Raji (cell line): ENCODE measurements around the gene ABCB10.
A peak's percentile ranks its signal among the peaks of the same experiment; 100 is the strongest.

ENCODE experiments used
- POLR2A ChIP-seq: IDR thresholded peaks from 2 replicates; pipeline ENCODE4 v1.6.1; 2011; ENCODE audit warnings: low read depth, low read length, control low read depth; ENCODE audit not compliant: insufficient read depth

The ABCB10 gene

GRCh38 chr1:229514578-229515275, 43.8 kb downstream of the ABCB10 start:
- no peak for TF ChIP-seq POLR2A

DNA sequence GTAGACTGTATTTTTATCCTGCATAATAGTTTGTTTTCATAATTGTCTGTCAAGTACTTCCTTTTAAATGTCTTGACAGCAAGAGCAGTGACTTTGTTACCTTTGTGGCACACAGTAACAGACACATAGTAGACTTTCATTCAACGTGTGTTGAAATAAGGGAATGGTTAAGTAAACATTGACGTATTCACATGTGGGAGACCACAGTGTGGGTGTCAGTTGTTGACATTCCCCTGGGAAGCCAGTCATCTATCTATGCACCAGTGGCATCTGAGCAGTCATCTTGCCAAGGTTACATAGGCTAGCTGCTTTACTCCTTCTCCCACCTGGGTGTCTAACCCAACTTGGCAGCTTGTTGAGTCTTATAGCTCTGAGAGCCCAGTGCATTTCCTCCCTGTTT, 48.9 kb downstream of the ABCB10 start:
- TF ChIP-seq POLR2A = no peak

DNA sequence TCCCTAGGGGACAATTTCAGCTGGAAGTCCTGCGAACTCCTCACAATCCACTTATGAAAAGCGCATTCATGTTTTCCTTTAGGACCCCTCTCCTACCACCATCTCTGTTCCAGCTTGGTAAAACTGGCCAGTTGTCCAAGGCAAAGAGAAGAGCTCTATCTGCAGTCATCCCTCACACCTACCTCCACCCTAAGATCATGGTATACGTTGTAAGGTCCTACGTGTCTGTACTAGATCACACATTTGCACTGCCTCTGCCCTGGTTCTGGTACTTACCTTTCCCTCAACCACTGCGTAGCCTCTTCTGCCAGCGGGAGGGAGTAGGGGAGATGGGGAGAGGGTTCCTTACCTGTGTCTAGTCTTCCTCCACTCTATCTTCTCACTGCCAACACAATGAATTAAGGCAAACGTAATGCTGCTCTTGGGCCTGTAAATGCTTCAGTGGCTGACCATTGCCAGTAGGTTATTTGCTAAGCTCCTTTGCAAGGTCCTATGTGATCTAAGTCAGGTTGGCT, 49.6 kb downstream of the ABCB10 start:
- TF ChIP-seq POLR2A = no peak

- TF ChIP-seq POLR2A = peak; percentile 99
Measured at GRCh38 chr1:229507951-229508822, 50.3 kb downstream of the ABCB10 start, which contains the start of gene NUP133. Gene NUP133 (minus strand): TSS chr1:229508341. CDS start chr1:229508249, 92 bp downstream.

- no peak for TF ChIP-seq POLR2A
Measured at GRCh38 chr1:229507502-229507901, 51.0 kb downstream of the ABCB10 start.

- no peak for TF ChIP-seq POLR2A
Measured at GRCh38 chr1:229506633-229507032, 51.9 kb downstream of the ABCB10 start.

DNA sequence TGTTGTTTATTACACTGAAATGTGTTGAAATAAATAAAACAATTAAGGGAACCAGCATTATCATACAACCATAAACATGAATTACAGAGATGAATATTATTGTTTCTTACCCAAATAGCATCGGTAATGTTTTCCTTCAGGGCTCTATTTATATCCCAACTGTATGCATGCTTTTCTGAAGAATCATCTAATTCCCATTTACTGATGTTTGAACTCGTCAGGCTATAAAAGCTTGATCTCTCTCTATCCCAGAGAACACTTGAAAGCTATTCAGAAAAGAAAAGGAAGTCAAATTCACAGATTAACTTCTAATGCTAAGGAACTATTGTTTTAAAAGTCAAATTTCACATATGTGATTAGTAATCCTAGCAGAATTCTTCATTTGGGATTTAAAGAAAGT, 62.7 kb downstream of the ABCB10 start:
- no peak for TF ChIP-seq POLR2A

DNA sequence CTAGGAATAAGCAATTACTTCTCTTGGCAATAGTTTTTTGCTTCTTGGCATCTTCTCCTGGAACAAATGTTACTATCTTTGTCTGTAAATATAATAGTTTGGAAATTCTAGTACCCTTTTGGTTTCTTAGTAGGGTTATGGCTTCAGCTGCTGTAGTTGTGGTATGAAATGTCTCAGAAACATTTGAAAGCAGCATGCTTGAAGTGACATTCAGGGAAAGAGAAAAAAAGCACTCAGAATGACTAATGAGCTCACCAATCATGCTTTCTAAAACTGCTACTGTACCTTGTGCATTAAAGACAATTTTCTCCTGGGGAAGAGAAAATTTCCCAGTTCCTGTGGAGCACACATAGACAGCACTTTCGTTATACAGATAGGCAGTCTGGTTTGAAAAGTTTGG, 71.3 kb downstream of the ABCB10 start:
- TF ChIP-seq POLR2A = no peak

GRCh38 chr1:229485318-229485717, 73.2 kb downstream of the ABCB10 start:
- no peak for TF ChIP-seq POLR2A

- no peak for TF ChIP-seq POLR2A
Measured at GRCh38 chr1:229482511-229482910, 76.0 kb downstream of the ABCB10 start.

GRCh38 chr1:229480495-229480894, 78.0 kb downstream of the ABCB10 start:
- TF ChIP-seq POLR2A = no peak

DNA sequence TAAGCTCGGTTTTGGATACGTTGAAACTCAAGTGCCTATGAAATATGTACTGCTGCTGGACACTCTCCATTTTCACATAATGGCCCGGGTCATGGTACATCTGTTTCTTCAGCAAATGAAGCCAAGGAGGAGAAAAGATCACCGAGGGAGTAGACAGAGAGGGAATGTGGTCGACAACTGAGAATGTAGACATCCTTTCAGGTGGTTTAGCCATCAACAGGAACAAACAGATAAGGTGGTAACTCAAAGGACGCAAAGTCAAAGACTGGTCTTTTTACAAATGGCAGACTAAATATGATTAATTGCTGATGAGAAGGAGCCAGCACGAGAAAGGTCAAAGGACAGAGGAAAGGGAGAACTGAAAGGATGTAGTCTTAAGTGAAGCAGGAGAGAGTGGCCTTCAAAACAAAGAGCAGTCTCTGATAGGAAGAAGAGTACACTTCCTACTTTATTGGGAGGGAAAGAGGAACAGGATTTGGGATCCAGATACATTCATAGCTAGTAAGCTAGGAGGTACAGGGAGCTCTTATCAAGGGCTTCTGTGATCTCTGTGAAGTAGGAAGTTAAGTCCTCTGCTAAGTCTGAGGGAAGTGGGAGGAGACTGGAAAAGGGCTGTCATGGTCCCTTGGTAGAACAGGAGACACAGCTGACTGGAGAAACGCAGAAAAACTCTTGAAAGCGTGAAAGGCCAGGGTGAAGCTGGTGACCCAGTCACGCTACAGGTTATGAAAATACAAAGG, 78.7 kb downstream of the ABCB10 start:
- no peak for TF ChIP-seq POLR2A

DNA sequence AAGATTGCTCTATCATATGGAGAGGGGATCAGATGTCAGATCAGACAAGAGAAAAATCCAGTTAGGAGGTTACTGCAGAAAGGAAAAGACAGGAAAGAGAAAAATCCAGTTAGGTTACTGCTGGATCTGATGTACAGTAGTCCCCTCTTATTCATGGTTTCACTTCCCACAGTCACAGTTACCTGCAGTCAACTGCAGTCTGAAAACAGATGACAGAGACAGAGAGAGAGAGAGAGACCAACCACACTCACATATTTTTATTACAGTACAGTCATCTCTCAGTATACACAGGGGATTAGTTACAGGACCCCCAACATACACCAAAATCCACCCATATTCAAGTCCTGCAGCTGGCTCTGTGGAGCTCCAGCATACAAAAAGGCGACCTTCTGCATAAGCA, 79.7 kb downstream of the ABCB10 start:
- TF ChIP-seq POLR2A = no peak

GRCh38 chr1:229474509-229474908, 84.0 kb downstream of the ABCB10 start:
- no peak for TF ChIP-seq POLR2A

- TF ChIP-seq POLR2A = no peak
Measured at GRCh38 chr1:229471175-229471574, 87.3 kb downstream of the ABCB10 start.

- no peak for TF ChIP-seq POLR2A
Measured at GRCh38 chr1:229470406-229471043, 88.0 kb downstream of the ABCB10 start.

- no peak for TF ChIP-seq POLR2A
Measured at GRCh38 chr1:229466887-229467286, 91.6 kb downstream of the ABCB10 start.
